HG03439 (cell line): ENCODE measurements around the gene EIF3A.
"Not testable (repeated sequence)": the region's sequence is repeated elsewhere in the genome, so short reads cannot be mapped to it uniquely, and the experiment has no call there.

ENCODE experiments used
- ATAC-seq: cut with Tn5 transposase; IDR thresholded peaks from one replicate; pipeline ENCODE4 v1.9.1; 2021; ENCODE audit warnings: mild to moderate bottlenecking, moderate library complexity; ENCODE audit not compliant: unreplicated experiment

Gene EIF3A

GRCh38 chr10:119080521-119081259 is at the start of gene EIF3A:
TSS of gene EIF3A (minus strand) at chr10:119080817. CDS start at chr10:119080676, 141 bp downstream.
- peak; percentile 75 for ATAC-seq

GRCh38 chr10:119129721-119130120 is 49.1 kb upstream of the EIF3A start:
- ATAC-seq = no peak

GRCh38 chr10:119125942-119126341 is 45.3 kb upstream of the EIF3A start:
- ATAC-seq = no peak

GRCh38 chr10:119120875-119121274 is 40.3 kb upstream of the EIF3A start:
- ATAC-seq = no peak

- peak; percentile 88 for ATAC-seq
These were observed 39.8 kb upstream of the EIF3A start for GRCh38 chr10:119120413-119120867.

- ATAC-seq = no peak
These were observed 38.8 kb upstream of the EIF3A start for GRCh38 chr10:119119400-119119799.

GRCh38 chr10:119118231-119118630 is 37.6 kb upstream of the EIF3A start:
- no peak for ATAC-seq

GRCh38 chr10:119116326-119116951 is 35.8 kb upstream of the EIF3A start:
- ATAC-seq = no peak

- ATAC-seq = no peak
These were observed 35.3 kb upstream of the EIF3A start for GRCh38 chr10:119115926-119116325.

GRCh38 chr10:119113751-119114732 is 33.4 kb upstream of the EIF3A start:
- ATAC-seq = no peak

GRCh38 chr10:119112056-119112455 is 31.4 kb upstream of the EIF3A start:
- ATAC-seq = no peak

- ATAC-seq = not testable (repeated sequence)
These were observed 27.2 kb upstream of the EIF3A start for GRCh38 chr10:119107771-119108170.

GRCh38 chr10:119107106-119107505 is 26.5 kb upstream of the EIF3A start:
- ATAC-seq = not testable (repeated sequence)

- not testable (repeated sequence) for ATAC-seq
These were observed 25.3 kb upstream of the EIF3A start for GRCh38 chr10:119105899-119106298.

- ATAC-seq = no peak
These were observed 24.5 kb upstream of the EIF3A start for GRCh38 chr10:119105155-119105554.

GRCh38 chr10:119104654-119105015 is 24.0 kb upstream of the EIF3A start:
- ATAC-seq = no peak

GRCh38 chr10:119103903-119104653 is 23.5 kb upstream of the EIF3A start, which contains the start of gene DENND10:
TSS of gene DENND10 (plus strand) at chr10:119104113. CDS start at chr10:119104143, 30 bp downstream.
- peak; percentile 73 for ATAC-seq

- ATAC-seq = no peak
These were observed 22.8 kb upstream of the EIF3A start for GRCh38 chr10:119103241-119103902.

- ATAC-seq = no peak
These were observed 20.9 kb upstream of the EIF3A start for GRCh38 chr10:119101366-119102098.
